Uterus (tissue), 2 donors: ENCODE results near the gene ST7.

Experiments used
- POLR2A ChIP-seq, 2 donors: fragments of 450-650 bp; IDR thresholded peaks; one replicate each; pipeline ENCODE4 v1.6.1; 2016; ENCODE audit warnings: antibody characterized with exemption in 2 of 2, mild to moderate bottlenecking in 1 of 2, moderate library complexity in 1 of 2
- TF ChIP-seq, protein P1 (sequence below), 4 experiments: fragments of 200-600 bp in 2 of 4; fragments of 450-650 bp in 2 of 4; sonication (generic) in 2 of 4; IDR thresholded peaks; one replicate each; pipeline ENCODE4 v1.5.1; 2016 to 2019; ENCODE audit warnings: antibody characterized with exemption in 4 of 4, mild to moderate bottlenecking in 2 of 4, moderate library complexity in 1 of 4

DNA sequence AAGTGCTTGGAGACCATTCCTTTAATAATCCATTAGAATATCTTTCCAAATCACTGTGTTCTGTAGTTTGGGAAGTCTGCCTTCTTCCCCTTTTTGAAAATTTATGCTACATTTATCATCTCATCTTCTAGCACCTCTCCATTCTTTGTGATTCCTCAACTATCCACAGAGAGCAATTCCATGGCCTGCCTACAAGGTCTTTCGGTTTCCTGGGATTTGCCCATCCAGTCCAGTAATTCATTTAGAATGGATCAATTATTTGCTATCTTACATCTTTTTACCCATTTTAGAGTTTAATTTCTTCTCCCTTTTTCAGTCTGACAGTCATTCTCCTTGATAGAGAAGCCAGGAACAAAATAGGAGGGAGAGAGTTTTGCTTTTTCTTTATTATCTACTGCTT lies 179.8 kb downstream of the ST7 start:
- TF ChIP-seq, protein P1, sequence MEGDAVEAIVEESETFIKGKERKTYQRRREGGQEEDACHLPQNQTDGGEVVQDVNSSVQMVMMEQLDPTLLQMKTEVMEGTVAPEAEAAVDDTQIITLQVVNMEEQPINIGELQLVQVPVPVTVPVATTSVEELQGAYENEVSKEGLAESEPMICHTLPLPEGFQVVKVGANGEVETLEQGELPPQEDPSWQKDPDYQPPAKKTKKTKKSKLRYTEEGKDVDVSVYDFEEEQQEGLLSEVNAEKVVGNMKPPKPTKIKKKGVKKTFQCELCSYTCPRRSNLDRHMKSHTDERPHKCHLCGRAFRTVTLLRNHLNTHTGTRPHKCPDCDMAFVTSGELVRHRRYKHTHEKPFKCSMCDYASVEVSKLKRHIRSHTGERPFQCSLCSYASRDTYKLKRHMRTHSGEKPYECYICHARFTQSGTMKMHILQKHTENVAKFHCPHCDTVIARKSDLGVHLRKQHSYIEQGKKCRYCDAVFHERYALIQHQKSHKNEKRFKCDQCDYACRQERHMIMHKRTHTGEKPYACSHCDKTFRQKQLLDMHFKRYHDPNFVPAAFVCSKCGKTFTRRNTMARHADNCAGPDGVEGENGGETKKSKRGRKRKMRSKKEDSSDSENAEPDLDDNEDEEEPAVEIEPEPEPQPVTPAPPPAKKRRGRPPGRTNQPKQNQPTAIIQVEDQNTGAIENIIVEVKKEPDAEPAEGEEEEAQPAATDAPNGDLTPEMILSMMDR (IDR thresholded peaks at IDR 0.05), result no peak
- no peak for TF ChIP-seq POLR2A (IDR thresholded peaks at IDR 0.05)
